ENCODE data around the gene FKBP9.
"Not testable (repeated sequence)": the region's sequence is repeated elsewhere in the genome, so short reads cannot be mapped to it uniquely, and the experiment has no call there.

FKBP9 gene

DNA sequence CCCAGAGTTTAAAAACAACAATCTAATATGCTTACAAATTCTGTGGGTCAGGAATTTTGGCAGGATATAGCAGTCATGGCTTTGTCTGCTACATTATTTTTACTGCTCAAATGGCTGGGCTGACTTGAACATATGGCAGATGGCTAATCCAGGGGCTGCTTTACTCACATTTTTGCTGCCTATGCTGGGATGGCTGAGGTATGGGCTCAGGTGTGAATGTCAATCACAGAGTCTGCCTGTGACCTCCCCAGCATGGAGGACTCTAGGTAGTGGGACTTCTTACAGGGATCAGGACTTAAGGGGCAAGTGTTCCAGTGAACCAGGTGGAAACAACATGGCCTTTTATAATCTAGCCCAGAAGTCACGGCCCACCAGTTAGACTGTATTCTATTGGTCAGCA is 4.4 kb upstream of the FKBP9 start:
- no peak for DNase-seq (ENCODE audit: low spot score)

DNA sequence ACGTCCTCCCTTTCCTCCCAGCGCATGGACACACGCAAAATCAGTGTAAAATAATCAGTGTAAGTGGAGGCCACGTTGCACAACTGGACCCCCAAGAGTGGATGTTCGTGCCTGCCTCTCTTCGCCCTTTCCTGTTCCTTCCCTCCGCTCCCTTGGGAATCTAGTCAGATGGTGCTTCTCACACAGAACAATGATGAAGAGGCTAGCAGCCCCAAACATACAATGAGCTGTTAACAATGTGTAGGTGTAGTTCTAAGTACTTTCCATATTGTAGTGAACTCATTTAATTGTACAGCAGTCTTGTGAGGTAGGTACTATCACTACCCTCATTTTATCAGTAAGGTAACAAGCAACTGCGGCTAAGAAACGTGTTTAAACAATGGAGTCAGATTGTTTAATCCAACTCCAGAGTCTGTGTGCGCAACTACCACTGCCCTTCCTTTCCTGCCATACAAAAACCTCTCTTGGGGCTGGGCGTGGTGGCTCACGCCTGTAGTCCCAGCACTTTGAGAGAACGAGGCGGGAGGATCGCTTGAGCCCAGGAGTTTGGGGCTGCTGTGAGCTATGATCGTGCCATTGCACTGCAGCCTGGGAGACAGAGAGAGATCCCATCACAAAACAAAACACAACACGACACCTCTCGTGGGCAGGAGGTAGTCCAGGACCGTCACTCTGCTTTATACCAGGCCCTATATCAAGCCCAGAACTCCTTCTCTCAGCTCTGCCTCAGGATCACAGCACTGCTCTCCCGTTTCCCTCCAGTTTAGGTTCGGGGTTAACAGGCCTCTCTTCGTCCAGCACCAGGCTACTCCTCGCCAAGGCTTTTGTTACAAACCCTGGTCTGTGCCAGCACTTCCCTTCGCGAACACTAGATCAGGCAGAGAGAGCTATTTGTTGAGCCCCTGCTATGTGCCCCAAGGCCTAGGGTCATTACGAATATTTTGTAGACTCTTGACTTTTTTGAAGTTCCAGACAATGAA is 1.1 kb downstream of the FKBP9 start:
- peak; percentile 22 for DNase-seq (ENCODE audit: low spot score)

DNA sequence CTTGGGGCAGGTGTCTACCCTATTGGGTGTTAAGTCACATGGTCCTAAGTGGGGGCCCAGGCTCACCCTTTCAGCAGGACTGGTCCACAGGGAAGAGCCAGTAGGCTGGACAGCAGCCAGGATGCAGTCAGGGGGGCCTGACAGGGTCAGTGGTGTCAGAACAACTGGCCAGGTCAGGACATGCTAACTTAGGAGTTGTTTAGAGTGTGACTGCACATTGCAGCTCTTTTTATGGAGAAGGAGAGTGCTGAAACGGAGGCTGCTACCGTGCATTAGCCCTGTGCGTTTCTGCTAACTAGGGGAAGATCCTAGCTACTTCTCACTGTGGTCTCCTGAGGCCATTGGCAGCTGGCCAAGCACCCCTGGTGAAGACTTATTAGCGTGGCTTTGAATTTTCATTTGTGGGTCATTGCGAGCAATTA is 6.7 kb downstream of the FKBP9 start:
- DNase-seq (ENCODE audit: low spot score) = not testable (repeated sequence)

DNA sequence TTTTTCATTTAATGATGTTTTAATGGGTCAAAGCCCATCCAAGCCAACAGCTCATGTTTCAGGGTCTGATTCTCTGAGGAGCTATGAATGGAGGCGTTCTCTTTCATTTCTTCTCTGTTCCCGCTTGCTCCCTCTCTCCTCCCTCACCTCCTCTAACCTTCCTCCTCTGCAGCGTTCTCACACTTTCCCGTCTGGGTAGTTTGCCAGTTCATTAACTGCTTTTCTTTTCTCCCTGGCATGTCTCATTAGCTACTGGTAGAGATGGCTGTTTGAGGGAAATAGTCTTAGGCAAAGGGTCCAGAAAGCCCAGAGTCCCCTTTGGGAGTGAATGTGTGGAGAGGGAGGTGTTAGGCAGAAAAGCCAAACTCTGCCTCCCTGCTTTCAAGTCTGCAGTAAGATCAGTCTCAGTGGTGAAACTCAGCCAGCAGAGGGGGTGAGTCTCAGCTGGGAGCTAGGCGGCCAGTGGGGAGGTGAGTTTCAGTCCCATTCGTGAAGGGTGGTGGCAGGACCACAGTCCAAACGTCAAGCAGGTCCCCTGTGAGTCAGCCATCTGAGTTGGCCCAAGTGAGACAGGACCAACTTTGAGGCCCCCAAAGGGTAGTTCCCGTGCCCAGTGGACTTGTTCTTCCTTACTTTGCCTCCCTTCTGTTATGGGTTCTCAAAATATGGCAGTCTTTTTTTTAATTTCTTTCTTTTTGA is 7.4 kb downstream of the FKBP9 start:
- not testable (repeated sequence) for DNase-seq (ENCODE audit: low spot score)

DNA sequence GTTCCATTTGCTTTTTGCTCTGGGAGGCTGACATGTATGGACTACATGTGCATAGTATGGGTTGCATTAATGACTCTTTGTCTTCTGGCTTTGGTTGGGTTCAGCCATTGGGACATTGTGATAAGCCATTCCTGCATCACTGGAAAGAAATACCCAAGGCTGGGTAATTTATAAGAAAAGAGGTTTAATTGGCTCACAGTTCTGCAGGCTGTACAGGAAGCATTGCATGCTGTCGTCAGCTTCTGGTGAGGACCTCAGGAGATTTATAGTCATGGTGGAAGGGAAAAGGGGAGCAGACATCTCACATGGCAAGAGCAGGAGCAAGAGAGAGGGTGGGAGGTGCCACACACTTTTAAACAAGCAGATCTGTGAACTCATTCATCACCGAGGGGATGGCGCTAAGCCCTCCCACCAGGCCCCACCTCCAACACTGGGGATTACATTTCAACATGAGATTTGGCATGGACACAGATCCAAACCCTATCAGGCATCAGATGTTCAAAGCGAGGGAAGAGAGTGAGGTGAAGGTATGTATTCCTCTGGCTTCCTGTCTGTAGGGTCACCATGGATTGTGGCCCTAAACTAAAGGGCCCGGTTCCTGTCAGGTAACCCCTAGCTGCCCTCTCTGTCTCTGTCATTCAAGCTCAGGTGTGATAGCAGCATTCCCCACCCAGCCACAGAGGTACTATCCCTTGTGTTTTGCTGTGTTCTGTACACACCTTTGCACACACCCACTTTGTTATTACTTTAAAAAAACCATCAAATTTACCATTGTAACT is 9.4 kb downstream of the FKBP9 start:
- not testable (repeated sequence) for DNase-seq (ENCODE audit: low spot score)

DNA sequence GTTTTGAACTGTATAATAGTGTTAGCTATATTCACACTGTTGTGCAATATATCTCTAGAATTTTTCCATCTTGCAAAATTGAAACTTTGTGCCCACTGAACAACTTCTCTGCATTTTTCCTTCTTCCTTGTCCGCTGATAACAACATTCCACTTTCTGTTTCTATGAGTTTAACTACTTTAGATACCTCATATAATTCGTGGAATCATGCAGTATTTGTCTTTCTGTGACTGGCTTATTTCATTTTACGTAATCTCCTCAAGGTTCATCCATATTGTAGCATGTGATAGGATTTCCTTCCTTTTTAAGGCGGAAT is 10.0 kb downstream of the FKBP9 start:
- not testable (repeated sequence) for DNase-seq (ENCODE audit: low spot score)

DNA sequence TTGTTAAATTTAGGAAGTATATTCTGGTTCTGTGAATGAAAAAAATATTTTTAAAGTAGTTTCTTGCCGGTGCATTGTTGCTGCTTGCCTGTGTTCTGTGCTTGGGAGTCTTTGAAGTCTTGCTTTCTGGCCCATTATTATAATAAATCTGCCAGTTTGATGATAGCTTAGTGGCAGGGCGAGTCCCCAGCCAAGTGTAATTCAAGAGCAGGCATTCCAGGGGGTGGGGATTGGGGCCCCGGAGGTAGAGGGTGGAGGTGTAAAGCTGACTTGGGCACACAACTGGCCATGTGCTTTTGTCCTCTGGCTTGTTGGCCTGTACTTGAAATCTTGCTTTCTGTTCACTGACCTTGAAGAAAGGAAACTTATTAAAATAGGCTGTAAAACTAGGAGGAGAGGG is 14.7 kb downstream of the FKBP9 start:
- not testable (repeated sequence) for DNase-seq (ENCODE audit: low spot score)

DNA sequence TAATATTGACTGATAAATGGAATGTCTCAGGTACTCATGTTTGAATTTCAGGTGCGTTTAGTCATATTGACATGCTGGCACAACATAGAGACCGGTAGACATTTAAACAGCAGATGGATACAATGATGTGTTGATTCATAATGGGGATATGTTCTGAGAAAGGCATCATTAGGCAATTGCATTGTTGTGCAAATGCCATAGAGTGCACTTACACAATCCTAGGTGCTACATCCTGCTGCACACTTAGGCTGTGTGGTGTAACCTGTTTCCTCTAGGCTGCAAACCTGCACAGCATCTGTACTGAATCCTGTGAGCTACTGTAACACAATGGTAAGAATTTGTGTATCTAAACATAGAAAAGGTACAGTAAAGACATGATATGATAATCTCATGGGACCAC is 19.9 kb downstream of the FKBP9 start:
- DNase-seq (ENCODE audit: low spot score) = not testable (repeated sequence)

DNA sequence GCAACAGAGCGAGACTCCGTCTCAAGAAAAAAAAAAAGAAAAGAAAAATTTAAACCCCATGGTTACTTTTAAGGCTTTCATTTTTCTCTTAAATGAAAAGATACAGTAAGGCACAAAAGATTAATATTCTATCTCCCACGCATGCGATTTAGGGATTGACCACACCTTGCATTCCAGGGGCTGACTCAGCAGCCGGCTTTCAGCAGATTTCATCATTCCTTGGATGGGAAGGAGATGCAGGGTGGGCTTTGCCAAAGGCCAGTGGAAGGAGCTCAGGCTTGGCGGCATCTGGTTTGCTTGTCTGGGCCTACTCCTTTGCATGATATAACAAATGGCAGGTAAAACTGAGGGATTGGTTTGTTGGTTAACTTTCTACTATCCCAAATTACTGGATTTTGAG is 22.0 kb downstream of the FKBP9 start:
- peak; percentile 17 for DNase-seq (ENCODE audit: low spot score)

DNA sequence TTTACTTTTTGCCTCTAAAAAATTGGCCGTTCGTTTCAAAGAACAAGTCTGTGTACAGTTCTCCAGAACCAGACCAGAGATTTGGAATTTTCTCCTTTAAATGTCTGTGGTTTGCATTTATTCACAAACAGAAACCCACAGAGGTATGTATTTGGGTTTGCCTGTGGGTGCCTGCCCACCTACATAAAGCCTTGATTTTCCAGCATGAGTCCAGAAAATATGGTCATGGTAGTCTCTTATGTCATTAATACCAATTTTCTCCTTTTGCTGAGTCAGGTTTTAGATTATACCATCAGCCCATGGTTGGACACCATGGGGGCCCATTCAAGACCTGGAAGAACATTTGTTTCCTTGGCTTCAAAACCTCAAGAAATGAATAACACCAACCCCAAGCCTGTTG is 22.7 kb downstream of the FKBP9 start:
- DNase-seq (ENCODE audit: low spot score) = not testable (repeated sequence)

DNA sequence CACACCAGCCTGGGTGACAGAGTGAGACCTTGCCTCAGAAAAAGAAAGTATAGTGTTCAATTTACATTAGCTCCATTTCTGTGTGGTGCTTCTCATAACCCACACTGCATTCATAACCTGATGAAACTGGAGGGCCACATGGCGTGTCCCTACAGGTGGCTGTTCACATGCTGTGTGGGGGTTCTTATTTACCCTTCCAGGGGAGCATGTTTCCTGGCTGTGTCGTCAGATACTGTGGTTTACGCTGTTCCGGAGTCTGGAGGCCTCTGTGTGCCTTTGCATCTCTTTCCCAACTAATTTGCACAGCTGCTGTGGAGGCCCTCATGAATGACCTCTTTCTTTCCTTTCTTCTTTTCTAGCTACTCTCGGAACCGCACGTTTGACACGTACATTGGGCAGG is 30.9 kb downstream of the FKBP9 start:
- DNase-seq (ENCODE audit: low spot score) = not testable (repeated sequence)

DNA sequence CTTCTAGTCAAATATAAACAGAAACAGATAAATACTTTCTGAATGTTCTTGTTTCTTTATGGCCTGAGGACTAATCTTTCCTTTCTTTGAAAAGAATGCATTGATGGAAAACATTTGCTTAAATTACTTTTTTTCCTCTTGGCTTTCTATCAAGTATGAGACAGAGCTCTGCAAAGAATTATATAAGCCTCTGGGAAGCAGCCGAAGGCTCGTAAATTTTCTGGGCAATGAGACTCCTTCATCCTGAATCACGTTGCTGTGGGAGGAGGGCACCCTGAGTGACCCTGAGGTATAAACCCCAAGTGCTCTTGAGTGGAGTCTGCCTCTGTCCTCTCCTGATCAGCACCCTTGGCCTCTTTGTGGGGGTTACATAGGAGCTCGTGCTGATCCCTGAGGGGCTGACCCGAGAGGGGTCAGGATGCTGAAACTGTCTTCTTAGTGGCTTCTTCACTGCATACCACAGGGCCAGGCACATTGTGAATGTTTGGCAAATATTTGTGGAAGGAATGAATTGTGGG is 33.9 kb downstream of the FKBP9 start:
- not testable (repeated sequence) for DNase-seq (ENCODE audit: low spot score)

DNA sequence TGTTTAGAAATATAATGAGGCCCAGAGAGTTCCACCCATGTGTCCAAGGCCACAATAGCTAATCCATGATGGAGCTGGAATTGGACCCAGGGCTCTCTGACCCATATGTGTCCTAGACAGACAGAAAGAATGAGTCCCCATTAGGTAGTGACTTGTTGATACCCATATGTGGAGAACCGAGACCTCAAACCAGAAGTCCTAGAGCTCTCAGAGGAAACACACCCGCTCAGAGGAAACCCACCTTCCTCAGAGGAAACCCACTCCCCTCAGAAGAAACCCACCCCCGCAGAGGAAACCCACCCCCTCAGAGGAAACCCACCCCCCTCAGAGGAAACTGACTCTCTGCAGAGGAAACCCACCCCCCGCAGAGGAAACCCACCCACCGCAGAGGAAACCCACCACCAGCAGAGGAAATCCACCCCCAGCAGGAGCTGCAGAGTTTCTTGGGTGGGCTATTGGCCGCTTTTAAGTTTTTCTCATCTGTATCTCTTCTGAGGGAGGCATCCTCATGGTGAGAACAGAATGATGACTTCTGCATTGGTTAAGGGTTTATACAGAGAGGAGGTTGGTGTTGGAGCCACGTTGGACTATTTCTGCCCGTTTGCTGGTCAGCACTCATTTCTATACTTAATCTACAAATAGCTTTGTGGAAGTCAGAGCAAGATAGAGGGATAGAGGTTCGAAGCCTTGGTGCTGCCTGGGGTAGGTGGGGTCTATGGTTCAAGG is 34.9 kb downstream of the FKBP9 start:
- not testable (repeated sequence) for DNase-seq (ENCODE audit: low spot score)

DNA sequence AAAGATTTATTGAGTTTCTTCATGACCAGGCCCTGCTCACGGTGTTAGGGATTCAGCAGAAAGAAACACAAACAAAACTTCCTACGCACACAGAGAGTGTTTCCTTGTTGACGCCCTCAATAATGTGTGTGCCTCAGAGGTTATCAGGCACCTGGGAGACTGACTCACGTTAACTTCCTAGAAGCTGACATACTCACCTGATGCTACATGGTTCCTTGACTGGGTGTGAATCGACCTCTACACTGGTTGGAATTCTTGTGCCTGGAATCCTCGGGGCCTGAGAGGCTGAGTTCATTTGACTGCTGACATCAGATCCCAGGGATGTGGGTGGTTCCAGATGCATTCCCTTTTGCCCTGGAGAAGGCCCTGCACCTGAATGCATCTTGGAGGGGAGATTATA is 35.5 kb downstream of the FKBP9 start:
- peak; percentile 80 for DNase-seq (ENCODE audit: low spot score)

DNA sequence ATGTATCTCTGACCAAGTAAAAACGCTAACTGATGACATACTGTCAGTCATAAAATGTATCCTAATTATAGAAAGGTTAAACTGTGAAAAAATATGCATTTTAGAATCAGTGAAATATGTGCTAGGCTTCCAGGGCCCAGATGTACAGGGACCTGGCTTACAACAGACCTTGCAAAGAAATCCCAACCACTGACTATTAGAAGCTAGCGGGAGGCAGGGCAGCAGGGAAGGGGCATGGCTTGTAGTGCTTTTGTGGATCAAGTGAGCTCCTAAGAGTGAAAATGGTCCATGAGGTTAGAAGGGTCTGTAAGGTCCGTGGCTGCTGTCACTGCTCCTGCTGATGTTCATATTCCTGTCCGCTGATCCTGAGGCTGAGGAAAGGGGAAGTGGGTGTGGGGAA is 40.7 kb downstream of the FKBP9 start:
- DNase-seq (ENCODE audit: low spot score) = not testable (repeated sequence)

DNA sequence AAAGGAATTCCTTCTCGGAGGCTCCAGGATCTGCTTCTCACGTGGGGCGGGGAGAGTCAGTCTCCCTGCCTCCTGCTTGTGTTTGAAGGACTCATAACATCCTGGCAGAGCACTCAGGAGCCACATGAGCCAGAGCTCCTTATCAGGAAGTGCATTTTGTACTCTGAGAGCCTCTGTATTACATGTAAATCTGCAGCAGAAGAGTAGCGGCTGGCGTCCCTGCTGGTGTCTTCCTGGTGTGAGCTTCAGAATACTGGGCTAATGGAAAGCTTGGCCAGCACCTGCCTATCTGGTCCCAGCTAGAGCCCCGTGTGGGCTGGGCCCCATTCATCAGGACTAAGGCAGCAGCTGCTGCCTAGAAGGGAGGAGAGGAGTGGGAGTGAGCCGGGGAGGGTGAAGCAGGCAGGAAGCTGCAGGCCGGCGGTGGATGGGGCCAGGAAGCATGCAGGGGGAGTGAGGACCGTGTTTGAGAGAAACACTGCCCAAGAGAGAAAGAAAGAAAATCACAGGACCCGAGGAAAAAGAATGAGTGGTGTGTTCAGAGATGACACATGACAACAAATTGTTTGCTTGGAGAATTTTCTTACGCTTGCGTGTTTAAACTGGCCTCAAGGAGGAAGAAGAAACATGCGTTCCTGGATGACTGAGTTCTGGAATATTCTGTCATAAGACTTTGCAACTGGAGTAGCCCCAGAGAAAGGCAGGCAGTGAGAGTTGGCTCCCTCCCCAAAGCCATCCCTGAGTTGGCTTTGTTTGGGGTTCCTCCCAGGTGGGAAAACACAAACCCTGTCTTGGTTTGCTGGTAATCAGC is 41.3 kb downstream of the FKBP9 start:
- DNase-seq (ENCODE audit: low spot score) = peak; percentile 51

DNA sequence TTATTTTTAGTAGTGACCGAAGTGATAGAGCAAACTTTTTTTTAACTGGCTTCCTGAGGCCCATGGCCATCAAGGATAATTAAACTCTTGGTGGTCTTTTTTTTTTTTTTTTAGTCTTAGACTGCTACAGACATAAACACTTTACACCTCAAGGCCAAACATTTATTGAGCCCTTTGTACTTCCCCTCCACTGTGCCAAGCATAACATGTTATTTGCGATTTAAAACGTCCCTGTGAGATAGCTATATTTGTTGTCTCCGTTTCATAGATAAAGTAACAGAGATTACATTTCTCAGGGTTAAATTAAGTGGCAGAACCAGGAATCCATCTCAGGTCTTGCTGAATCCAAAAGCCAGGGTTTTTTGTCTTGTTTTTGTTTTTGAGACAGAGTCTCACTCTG is 42.1 kb downstream of the FKBP9 start:
- not testable (repeated sequence) for DNase-seq (ENCODE audit: low spot score)

DNA sequence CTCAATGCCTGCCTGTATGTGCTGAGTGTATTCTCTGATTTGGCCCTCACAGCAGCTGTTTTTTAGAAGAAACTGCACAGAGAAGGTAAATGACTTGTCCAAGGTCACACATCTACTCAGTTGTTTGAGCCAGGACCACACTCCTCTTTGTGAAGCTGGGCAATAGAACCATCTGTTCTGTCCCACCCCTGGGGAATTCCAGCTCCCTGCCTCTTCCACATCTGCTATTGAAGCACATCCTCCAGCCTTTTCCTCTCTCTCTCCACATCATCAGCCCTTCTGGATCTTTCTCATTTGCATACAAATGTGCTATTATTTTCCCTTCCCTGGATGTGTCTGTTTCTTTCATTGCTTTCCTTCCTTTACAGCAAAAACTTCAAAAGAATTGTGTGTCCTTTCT is 45.9 kb downstream of the FKBP9 start:
- not testable (repeated sequence) for DNase-seq (ENCODE audit: low spot score)

DNA sequence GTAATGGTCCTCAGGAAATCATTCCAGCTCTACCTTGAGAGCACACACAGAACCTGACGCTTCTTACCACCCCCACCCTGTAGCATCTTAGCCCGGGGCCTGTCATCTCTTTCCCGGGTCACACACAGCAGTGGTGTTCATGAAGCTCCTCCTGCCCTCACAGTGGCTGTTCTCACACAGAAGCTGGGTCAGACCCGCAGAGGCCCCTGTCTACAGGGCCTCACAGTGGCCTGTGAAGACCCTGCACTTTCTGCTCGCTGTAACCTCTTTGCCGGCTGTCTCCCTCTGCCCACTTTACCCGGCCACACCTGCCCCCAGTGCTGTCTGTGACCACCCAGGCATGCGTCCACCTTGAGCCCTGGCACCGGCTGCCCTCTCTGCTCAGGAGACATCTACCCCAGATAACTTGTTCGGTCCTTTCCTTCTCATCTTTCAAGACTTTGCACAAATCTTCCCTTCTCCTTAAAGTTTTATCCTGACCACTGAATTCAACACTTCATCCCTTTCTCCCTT is 46.9 kb downstream of the FKBP9 start:
- not testable (repeated sequence) for DNase-seq (ENCODE audit: low spot score)

DNA sequence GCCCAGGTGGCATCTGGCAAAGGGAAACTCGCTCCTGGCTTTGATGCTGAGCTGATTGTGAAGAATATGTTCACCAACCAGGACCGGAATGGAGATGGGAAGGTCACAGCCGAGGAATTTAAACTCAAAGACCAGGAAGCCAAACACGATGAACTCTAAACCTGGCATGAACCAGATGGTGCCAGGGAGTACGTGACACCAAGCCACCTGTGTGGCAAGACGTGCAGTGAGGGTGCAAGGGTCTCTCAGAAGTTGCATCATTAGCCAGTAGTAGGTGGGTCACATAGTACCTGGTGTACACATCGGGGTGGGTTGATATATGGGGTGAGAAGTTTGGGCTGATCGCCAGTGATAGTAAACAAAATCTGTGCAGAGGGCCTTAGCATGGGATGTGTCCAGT is 48.0 kb downstream of the FKBP9 start:
- DNase-seq (ENCODE audit: low spot score) = not testable (repeated sequence)
